ENCODE data around the gene AKAP13. TPM values are rescaled to one million over a fixed set of nuclear protein-coding genes. Genes with fewer than 3 reads are reported as not detected.

Gene AKAP13
- total RNA-seq, 1 experiment from 2014 or later, result 49.6 TPM

GRCh38 chr15:85514413-85514812 is 134.0 kb downstream of the AKAP13 start:
- Mint-ChIP-seq H3K4me1 (ENCODE audit: low read depth, unreplicated experiment) (peaks cover 35% of the 10 kb centered on the region), H3K27me3 (ENCODE audit: insufficient read depth, unreplicated experiment) (no peaks in the 10 kb centered on the region), H3K36me3 (ENCODE audit: insufficient read depth, unreplicated experiment) (peaks cover 6% of the 10 kb centered on the region), H3K27ac (ENCODE audit: unreplicated experiment) (no peak overlapping the region), H3K9me3 (ENCODE audit: unreplicated experiment) (peaks cover 10% of the 10 kb centered on the region), H3K4me3 (ENCODE audit: unreplicated experiment) (no peak overlapping the region)
- POLR2A ChIA-PET, result no interaction called here
- TF ChIP-seq CTCF (IDR thresholded peaks at IDR 0.05; ENCODE audit: insufficient read depth in 1 of 2, low read depth in 1 of 2, low read length in 1 of 2, severe bottlenecking in 1 of 2, unreplicated experiment in 1 of 2), result no peak
- Histone ChIP-seq H3K4me3 (ENCODE audit: low read depth, low read length) (no peak overlapping the region), H3K4me1 (peaks cover 6% of the 10 kb centered on the region), H3K9me3 (no peaks in the 10 kb centered on the region), H3K27me3 (replicated peaks; ENCODE audit: control insufficient read depth, insufficient read depth, low read length) (no peaks in the 10 kb centered on the region), H3K36me3 (ENCODE audit: control insufficient read depth, insufficient read depth, low read length) (no peaks in the 10 kb centered on the region)
- DNase-seq, result no peak
- intact Hi-C loops (cut with micrococcal nuclease; ENCODE audit: unreplicated experiment), result no loop called here
- CTCF ChIA-PET, result no interaction called here
- BruUV-seq (replicated peaks), result no TSS peak

- H3K4me1 ChIP-seq, result peaks cover 6% of the 10 kb centered on the region
- no TSS peak for BruUV-seq (replicated peaks)
- no peaks in the 10 kb centered on the region for H3K27me3 Mint-ChIP-seq (ENCODE audit: insufficient read depth, unreplicated experiment)
- POLR2A ChIA-PET, result no interaction called here
- no peak for DNase-seq
- intact Hi-C loops (cut with micrococcal nuclease; ENCODE audit: unreplicated experiment), result no loop called here
- H3K27me3 ChIP-seq (replicated peaks; ENCODE audit: control insufficient read depth, insufficient read depth, low read length), result no peaks in the 10 kb centered on the region
- no peak overlapping the region for H3K27ac Mint-ChIP-seq (ENCODE audit: unreplicated experiment)
- H3K4me3 Mint-ChIP-seq (ENCODE audit: unreplicated experiment), result no peak overlapping the region
- H3K9me3 ChIP-seq, result no peaks in the 10 kb centered on the region
- no peak for TF ChIP-seq CTCF (IDR thresholded peaks at IDR 0.05; ENCODE audit: insufficient read depth in 1 of 2, low read depth in 1 of 2, low read length in 1 of 2, severe bottlenecking in 1 of 2, unreplicated experiment in 1 of 2)
- H3K4me3 ChIP-seq (ENCODE audit: low read depth, low read length), result no peak overlapping the region
- H3K4me1 Mint-ChIP-seq (ENCODE audit: low read depth, unreplicated experiment), result peaks cover 35% of the 10 kb centered on the region
- CTCF ChIA-PET, result no interaction called here
- peaks cover 10% of the 10 kb centered on the region for H3K9me3 Mint-ChIP-seq (ENCODE audit: unreplicated experiment)
- H3K36me3 ChIP-seq (ENCODE audit: control insufficient read depth, insufficient read depth, low read length), result no peaks in the 10 kb centered on the region
- peaks cover 6% of the 10 kb centered on the region for H3K36me3 Mint-ChIP-seq (ENCODE audit: insufficient read depth, unreplicated experiment)
Observed at GRCh38 chr15:85515212-85515611, 134.8 kb downstream of the AKAP13 start.

GRCh38 chr15:85517086-85517485 is 136.7 kb downstream of the AKAP13 start:
- CTCF ChIA-PET, result no interaction called here
- Mint-ChIP-seq H3K4me3 (ENCODE audit: unreplicated experiment) (no peak overlapping the region), H3K9me3 (ENCODE audit: unreplicated experiment) (peaks cover 7% of the 10 kb centered on the region), H3K4me1 (ENCODE audit: low read depth, unreplicated experiment) (peaks cover 37% of the 10 kb centered on the region), H3K36me3 (ENCODE audit: insufficient read depth, unreplicated experiment) (peaks cover 5% of the 10 kb centered on the region), H3K27me3 (ENCODE audit: insufficient read depth, unreplicated experiment) (no peaks in the 10 kb centered on the region), H3K27ac (ENCODE audit: unreplicated experiment) (no peak overlapping the region)
- no peak for DNase-seq
- TF ChIP-seq CTCF (IDR thresholded peaks at IDR 0.05; ENCODE audit: insufficient read depth in 1 of 2, low read depth in 1 of 2, low read length in 1 of 2, severe bottlenecking in 1 of 2, unreplicated experiment in 1 of 2), result no peak
- POLR2A ChIA-PET, result no interaction called here
- peaks cover 3% of the 10 kb centered on the region for H3K4me1 ChIP-seq
- H3K4me3 ChIP-seq (ENCODE audit: low read depth, low read length), result no peak overlapping the region
- intact Hi-C loops (cut with micrococcal nuclease; ENCODE audit: unreplicated experiment), result no loop called here
- H3K36me3 ChIP-seq (ENCODE audit: control insufficient read depth, insufficient read depth, low read length), result no peaks in the 10 kb centered on the region
- H3K27me3 ChIP-seq (replicated peaks; ENCODE audit: control insufficient read depth, insufficient read depth, low read length), result no peaks in the 10 kb centered on the region
- no TSS peak for BruUV-seq (replicated peaks)
- no peaks in the 10 kb centered on the region for H3K9me3 ChIP-seq
